ENCODE data around the gene HORMAD2. TPM values are rescaled to one million over a fixed set of nuclear protein-coding genes. Genes with fewer than 3 reads are reported as not detected.
A peak's percentile ranks its signal among the peaks of the same experiment; 100 is the strongest.

HORMAD2 gene
- total RNA-seq, 1 donor from 2014 or later: not detected

GRCh38 chr22:30216710-30217109 lies 136.4 kb downstream of the HORMAD2 start:
- FAIRE-seq (no peak), DNase-seq (ENCODE audit: low read depth) (no peak)
- no peak overlapping the region for H3K4me3 ChIP-seq (ENCODE audit: insufficient read depth, low read depth, low read length)
- no peak overlapping the region for H3K27ac ChIP-seq (ENCODE audit: low read depth, low read length)
- H3K79me2 ChIP-seq (ENCODE audit: insufficient read depth, low read length): no peaks in the 10 kb centered on the region
- no peaks in the 10 kb centered on the region for H3K36me3 ChIP-seq (ENCODE audit: insufficient read depth, low read length)
- no peak overlapping the region for H3K27ac Mint-ChIP-seq (ENCODE audit: unreplicated experiment)
- H3K27me3 Mint-ChIP-seq (ENCODE audit: low read depth, unreplicated experiment): peaks cover 2% of the 10 kb centered on the region
- H3K4me2 ChIP-seq (ENCODE audit: low read length): no peak overlapping the region
- H3K4me1 ChIP-seq (ENCODE audit: insufficient read depth, low read length): peaks cover 24% of the 10 kb centered on the region
- H3K4me1 Mint-ChIP-seq (ENCODE audit: low read depth, unreplicated experiment): peaks cover 14% of the 10 kb centered on the region
- H2AFZ ChIP-seq (ENCODE audit: low read depth, low read length): no peak overlapping the region
- no peaks in the 10 kb centered on the region for H3K27me3 ChIP-seq (ENCODE audit: insufficient read depth, low read length)
- H3K9me3 Mint-ChIP-seq (ENCODE audit: unreplicated experiment): no peaks in the 10 kb centered on the region
- H3K9me3 ChIP-seq (ENCODE audit: insufficient read depth, low read depth, low read length): no peaks in the 10 kb centered on the region
- H4K20me1 ChIP-seq (ENCODE audit: insufficient read depth, low read length): no peaks in the 10 kb centered on the region
- no peak overlapping the region for H3K9ac ChIP-seq (ENCODE audit: low read length)
- TF ChIP-seq, protein P1, sequence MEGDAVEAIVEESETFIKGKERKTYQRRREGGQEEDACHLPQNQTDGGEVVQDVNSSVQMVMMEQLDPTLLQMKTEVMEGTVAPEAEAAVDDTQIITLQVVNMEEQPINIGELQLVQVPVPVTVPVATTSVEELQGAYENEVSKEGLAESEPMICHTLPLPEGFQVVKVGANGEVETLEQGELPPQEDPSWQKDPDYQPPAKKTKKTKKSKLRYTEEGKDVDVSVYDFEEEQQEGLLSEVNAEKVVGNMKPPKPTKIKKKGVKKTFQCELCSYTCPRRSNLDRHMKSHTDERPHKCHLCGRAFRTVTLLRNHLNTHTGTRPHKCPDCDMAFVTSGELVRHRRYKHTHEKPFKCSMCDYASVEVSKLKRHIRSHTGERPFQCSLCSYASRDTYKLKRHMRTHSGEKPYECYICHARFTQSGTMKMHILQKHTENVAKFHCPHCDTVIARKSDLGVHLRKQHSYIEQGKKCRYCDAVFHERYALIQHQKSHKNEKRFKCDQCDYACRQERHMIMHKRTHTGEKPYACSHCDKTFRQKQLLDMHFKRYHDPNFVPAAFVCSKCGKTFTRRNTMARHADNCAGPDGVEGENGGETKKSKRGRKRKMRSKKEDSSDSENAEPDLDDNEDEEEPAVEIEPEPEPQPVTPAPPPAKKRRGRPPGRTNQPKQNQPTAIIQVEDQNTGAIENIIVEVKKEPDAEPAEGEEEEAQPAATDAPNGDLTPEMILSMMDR (IDR thresholded peaks at IDR 0.05; ENCODE audit: insufficient read depth, low read depth, low read length): no peak
- TF ChIP-seq EZH2 (IDR thresholded peaks at IDR 0.05; ENCODE audit: insufficient read depth, low read length): no peak
- H3K4me3 Mint-ChIP-seq (ENCODE audit: unreplicated experiment): no peak overlapping the region
- H3K36me3 Mint-ChIP-seq (ENCODE audit: low read depth, unreplicated experiment): no peaks in the 10 kb centered on the region

GRCh38 chr22:30217698-30218560 lies 137.7 kb downstream of the HORMAD2 start:
- Histone ChIP-seq H3K27ac (ENCODE audit: low read depth, low read length) (peak overlapping the region; percentile 30), H2AFZ (ENCODE audit: low read depth, low read length) (peak overlapping the region; percentile 31), H4K20me1 (ENCODE audit: insufficient read depth, low read length) (no peaks in the 10 kb centered on the region), H3K4me3 (ENCODE audit: insufficient read depth, low read depth, low read length) (no peak overlapping the region), H3K9ac (ENCODE audit: low read length) (peak overlapping the region; percentile 43), H3K79me2 (ENCODE audit: insufficient read depth, low read length) (no peaks in the 10 kb centered on the region), H3K9me3 (ENCODE audit: insufficient read depth, low read depth, low read length) (no peaks in the 10 kb centered on the region), H3K36me3 (ENCODE audit: insufficient read depth, low read length) (no peaks in the 10 kb centered on the region), H3K4me2 (ENCODE audit: low read length) (no peak overlapping the region), H3K27me3 (ENCODE audit: insufficient read depth, low read length) (no peaks in the 10 kb centered on the region), H3K4me1 (ENCODE audit: insufficient read depth, low read length) (peaks cover 14% of the 10 kb centered on the region)
- FAIRE-seq (no peak), DNase-seq (ENCODE audit: low read depth) (no peak)
- Mint-ChIP-seq H3K9me3 (ENCODE audit: unreplicated experiment) (no peaks in the 10 kb centered on the region), H3K27ac (ENCODE audit: unreplicated experiment) (no peak overlapping the region), H3K36me3 (ENCODE audit: low read depth, unreplicated experiment) (no peaks in the 10 kb centered on the region), H3K27me3 (ENCODE audit: low read depth, unreplicated experiment) (peaks cover 2% of the 10 kb centered on the region), H3K4me3 (ENCODE audit: unreplicated experiment) (no peak overlapping the region), H3K4me1 (ENCODE audit: low read depth, unreplicated experiment) (peaks cover 6% of the 10 kb centered on the region)
- TF ChIP-seq EZH2 (IDR thresholded peaks at IDR 0.05; ENCODE audit: insufficient read depth, low read length): no peak
- TF ChIP-seq, protein P1 (IDR thresholded peaks at IDR 0.05; ENCODE audit: insufficient read depth, low read depth, low read length): no peak
